ENCODE results near the gene CAMSAP1. TPM values are rescaled to one million over a fixed set of nuclear protein-coding genes. Genes with fewer than 3 reads are reported as not detected.

The CAMSAP1 gene
- total RNA-seq, 1 donor: 26.1 TPM

- H3K9me3 ChIP-seq (ENCODE audit: low read depth, low read length): no peaks in the 10 kb centered on the region
- no peak overlapping the region for H3K4me2 ChIP-seq (ENCODE audit: insufficient read depth, low read length)
- no peak overlapping the region for H3K27ac ChIP-seq (ENCODE audit: low read depth, low read length)
- H3K4me3 ChIP-seq (ENCODE audit: insufficient read depth, low read length): no peak overlapping the region
- H3K4me1 ChIP-seq (ENCODE audit: insufficient read depth, low read length): peaks cover 10% of the 10 kb centered on the region
- no peak overlapping the region for H2AFZ ChIP-seq (ENCODE audit: low read length)
- H3K27me3 ChIP-seq (ENCODE audit: insufficient read depth, low read length): no peaks in the 10 kb centered on the region
- DNase-seq (ENCODE audit: insufficient read length, low spot score, missing footprints): no peak
- H4K20me1 ChIP-seq (ENCODE audit: insufficient read depth, low read length): peaks cover 60% of the 10 kb centered on the region
- peaks cover 4% of the 10 kb centered on the region for H3K36me3 ChIP-seq (ENCODE audit: insufficient read depth, low read length)
- no peak for TF ChIP-seq CTCF (IDR thresholded peaks at IDR 0.05; ENCODE audit: extremely low read depth, low read depth, low read length)
- peaks cover 81% of the 10 kb centered on the region for H3K79me2 ChIP-seq (ENCODE audit: insufficient read depth, low read length)
These were observed 30.4 kb downstream of the CAMSAP1 start for GRCh38 chr9:135876936-135877335.

GRCh38 chr9:135874859-135875258, 32.5 kb downstream of the CAMSAP1 start:
- Histone ChIP-seq H3K4me2 (ENCODE audit: insufficient read depth, low read length) (no peak overlapping the region), H3K27ac (ENCODE audit: low read depth, low read length) (no peak overlapping the region), H4K20me1 (ENCODE audit: insufficient read depth, low read length) (peaks cover 53% of the 10 kb centered on the region), H3K27me3 (ENCODE audit: insufficient read depth, low read length) (no peaks in the 10 kb centered on the region), H3K36me3 (ENCODE audit: insufficient read depth, low read length) (no peaks in the 10 kb centered on the region), H3K4me1 (ENCODE audit: insufficient read depth, low read length) (peaks cover 10% of the 10 kb centered on the region), H3K9me3 (ENCODE audit: low read depth, low read length) (no peaks in the 10 kb centered on the region), H3K4me3 (ENCODE audit: insufficient read depth, low read length) (no peak overlapping the region), H2AFZ (ENCODE audit: low read length) (no peak overlapping the region), H3K79me2 (ENCODE audit: insufficient read depth, low read length) (peaks cover 84% of the 10 kb centered on the region)
- peak; percentile 18 for DNase-seq (ENCODE audit: insufficient read length, low spot score, missing footprints)
- TF ChIP-seq CTCF (IDR thresholded peaks at IDR 0.05; ENCODE audit: extremely low read depth, low read depth, low read length): no peak

GRCh38 chr9:135869909-135870308, 37.4 kb downstream of the CAMSAP1 start:
- Histone ChIP-seq H3K79me2 (ENCODE audit: insufficient read depth, low read length) (peaks cover 78% of the 10 kb centered on the region), H4K20me1 (ENCODE audit: insufficient read depth, low read length) (peaks cover 60% of the 10 kb centered on the region)

GRCh38 chr9:135865531-135865930, 41.8 kb downstream of the CAMSAP1 start:
- H4K20me1 ChIP-seq (ENCODE audit: insufficient read depth, low read length): peaks cover 61% of the 10 kb centered on the region
- H3K36me3 ChIP-seq (ENCODE audit: insufficient read depth, low read length): no peaks in the 10 kb centered on the region
- H3K4me1 ChIP-seq (ENCODE audit: insufficient read depth, low read length): no peaks in the 10 kb centered on the region
- H3K4me2 ChIP-seq (ENCODE audit: insufficient read depth, low read length): no peak overlapping the region
- H3K27me3 ChIP-seq (ENCODE audit: insufficient read depth, low read length): no peaks in the 10 kb centered on the region
- no peak overlapping the region for H3K4me3 ChIP-seq (ENCODE audit: insufficient read depth, low read length)
- no peak overlapping the region for H2AFZ ChIP-seq (ENCODE audit: low read length)
- no peak for TF ChIP-seq CTCF (IDR thresholded peaks at IDR 0.05; ENCODE audit: extremely low read depth, low read depth, low read length)
- H3K9me3 ChIP-seq (ENCODE audit: low read depth, low read length): no peaks in the 10 kb centered on the region
- no peak overlapping the region for H3K27ac ChIP-seq (ENCODE audit: low read depth, low read length)
- DNase-seq (ENCODE audit: insufficient read length, low spot score, missing footprints): peak; percentile 48
- peaks cover 68% of the 10 kb centered on the region for H3K79me2 ChIP-seq (ENCODE audit: insufficient read depth, low read length)

More at GRCh38 chr9:135869909-135870308, 37.4 kb downstream of the CAMSAP1 start:
- TF ChIP-seq CTCF (IDR thresholded peaks at IDR 0.05; ENCODE audit: extremely low read depth, low read depth, low read length): no peak
- H3K36me3 ChIP-seq (ENCODE audit: insufficient read depth, low read length): no peaks in the 10 kb centered on the region
- H3K27me3 ChIP-seq (ENCODE audit: insufficient read depth, low read length): no peaks in the 10 kb centered on the region
- DNase-seq (ENCODE audit: insufficient read length, low spot score, missing footprints): no peak
- no peak overlapping the region for H3K4me2 ChIP-seq (ENCODE audit: insufficient read depth, low read length)
- H3K4me1 ChIP-seq (ENCODE audit: insufficient read depth, low read length): no peaks in the 10 kb centered on the region
- H3K9me3 ChIP-seq (ENCODE audit: low read depth, low read length): no peaks in the 10 kb centered on the region
- no peak overlapping the region for H3K27ac ChIP-seq (ENCODE audit: low read depth, low read length)
- no peak overlapping the region for H2AFZ ChIP-seq (ENCODE audit: low read length)
- H3K4me3 ChIP-seq (ENCODE audit: insufficient read depth, low read length): no peak overlapping the region

All from osteoblast (primary cell).